Thoracic aorta (tissue), 2 donors: Measurements from ENCODE around the gene SEMA4G. TPM values are rescaled to one million over a fixed set of nuclear protein-coding genes. Genes with fewer than 3 reads are reported as not detected.

Source experiments
- ATAC-seq: fragments of 150-250 bp; one replicate; pipeline ENCODE4 v1.8.0; 2017; ENCODE audit warnings: low read depth; ENCODE audit not compliant: insufficient number of reproducible peaks, low FRiP score
- DNase-seq: peaks from one replicate; pipeline ENCODE4 v3.0.0-alpha.2; 2020; ENCODE audit warnings: low spot score
- H3K27ac ChIP-seq, 2 donors: fragments of 200-600 bp; sonication (generic); 1 replicate in 1 of 2; 2 replicates in 1 of 2; pipeline ENCODE4 v1.5.1; 2016; ENCODE audit warnings: mild to moderate bottlenecking in 2 of 2, moderate library complexity in 2 of 2
- H3K27me3 ChIP-seq: fragments of 200-600 bp; sonication (generic); replicated peaks from 2 replicates; pipeline ENCODE4 v1.6.0; 2016; ENCODE audit warnings: mild to moderate bottlenecking; ENCODE audit not compliant: insufficient read depth
- H3K36me3 ChIP-seq: fragments of 200-600 bp; sonication (generic); one replicate; pipeline ENCODE4 v1.5.1; 2016
- H3K4me1 ChIP-seq, 2 donors: fragments of 200-600 bp; sonication (generic); 1 replicate in 1 of 2; 2 replicates in 1 of 2; pipeline versions ENCODE4 v1.5.1 to v1.6.0; 2016; ENCODE audit warnings: low read depth in 2 of 2, mild to moderate bottlenecking in 1 of 2; ENCODE audit not compliant: control insufficient read depth in 1 of 2
- H3K4me3 ChIP-seq: fragments of 200-600 bp; sonication (generic); 2 replicates; pipeline ENCODE4 v1.5.1; 2016; ENCODE audit warnings: mild to moderate bottlenecking
- H3K9me3 ChIP-seq: fragments of 200-600 bp; sonication (generic); 2 replicates; pipeline ENCODE4 v1.5.1; 2016
- total RNA-seq, 2 donors: library from RNA; depleted of rRNA; stranded (reverse); fragments of >200 nt; gene quantifications; one replicate each; pipeline versions ENCODE4 v1.1.0 to v1.2.3, GENCODE V29; 2016
- TF ChIP-seq, protein P1 (sequence below): fragments of 200-600 bp; sonication (generic); IDR thresholded peaks from one replicate; pipeline ENCODE4 v1.5.1; 2019; ENCODE audit warnings: antibody characterized with exemption

Gene SEMA4G
- total RNA-seq, 2 donors from 2014 or later = 3.5 to 4.3 TPM

GRCh38 chr10:100998991-100999741 is 29.9 kb downstream of the SEMA4G start:
- TF ChIP-seq, protein P1, sequence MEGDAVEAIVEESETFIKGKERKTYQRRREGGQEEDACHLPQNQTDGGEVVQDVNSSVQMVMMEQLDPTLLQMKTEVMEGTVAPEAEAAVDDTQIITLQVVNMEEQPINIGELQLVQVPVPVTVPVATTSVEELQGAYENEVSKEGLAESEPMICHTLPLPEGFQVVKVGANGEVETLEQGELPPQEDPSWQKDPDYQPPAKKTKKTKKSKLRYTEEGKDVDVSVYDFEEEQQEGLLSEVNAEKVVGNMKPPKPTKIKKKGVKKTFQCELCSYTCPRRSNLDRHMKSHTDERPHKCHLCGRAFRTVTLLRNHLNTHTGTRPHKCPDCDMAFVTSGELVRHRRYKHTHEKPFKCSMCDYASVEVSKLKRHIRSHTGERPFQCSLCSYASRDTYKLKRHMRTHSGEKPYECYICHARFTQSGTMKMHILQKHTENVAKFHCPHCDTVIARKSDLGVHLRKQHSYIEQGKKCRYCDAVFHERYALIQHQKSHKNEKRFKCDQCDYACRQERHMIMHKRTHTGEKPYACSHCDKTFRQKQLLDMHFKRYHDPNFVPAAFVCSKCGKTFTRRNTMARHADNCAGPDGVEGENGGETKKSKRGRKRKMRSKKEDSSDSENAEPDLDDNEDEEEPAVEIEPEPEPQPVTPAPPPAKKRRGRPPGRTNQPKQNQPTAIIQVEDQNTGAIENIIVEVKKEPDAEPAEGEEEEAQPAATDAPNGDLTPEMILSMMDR = peak; percentile 98
- Histone ChIP-seq H3K4me3 (peak overlapping the region; percentile 87), H3K27me3 (no peaks in the 10 kb centered on the region), H3K9me3 (no peaks in the 10 kb centered on the region), H3K27ac (peak overlapping the region; percentile 97 to 98), H3K4me1 (peaks cover 20 to 49% of the 10 kb centered on the region in 2 donors), H3K36me3 (peaks cover 8% of the 10 kb centered on the region)
- no peak for DNase-seq
- ATAC-seq = peak; percentile 35

GRCh38 chr10:100999742-101000126 is 30.4 kb downstream of the SEMA4G start, which contains the start of gene LZTS2:
LZTS2 (plus strand) TSS chr10:100999808; CDS start chr10:101002539, 2,731 bp downstream.
- Histone ChIP-seq H3K27ac (peak within 1 kb of the TSS; percentile 97 to 98), H3K4me3 (peak within 1 kb of the TSS; percentile 87), H3K9me3 (no peaks in the 10 kb centered on the region), H3K4me1 (peaks cover 20 to 49% of the 10 kb centered on the region in 2 donors), H3K36me3 (peaks cover 8% of the 10 kb centered on the region), H3K27me3 (no peaks in the 10 kb centered on the region)
- ATAC-seq (peak; percentile 23), DNase-seq (no peak)
- TF ChIP-seq, protein P1 = no peak

GRCh38 chr10:101000127-101000914 is 31.0 kb downstream of the SEMA4G start:
- Histone ChIP-seq H3K27ac (peak overlapping the region; percentile 97 to 98), H3K4me1 (peaks cover 20 to 54% of the 10 kb centered on the region in 2 donors), H3K27me3 (no peaks in the 10 kb centered on the region), H3K9me3 (no peaks in the 10 kb centered on the region), H3K4me3 (peak overlapping the region; percentile 87), H3K36me3 (peaks cover 11% of the 10 kb centered on the region)
- no peak for DNase-seq
- no peak for ATAC-seq
- TF ChIP-seq, protein P1 = no peak

- Histone ChIP-seq H3K27me3 (no peaks in the 10 kb centered on the region), H3K4me3 (peak overlapping the region; percentile 87), H3K4me1 (peaks cover 20 to 55% of the 10 kb centered on the region in 2 donors), H3K9me3 (no peaks in the 10 kb centered on the region), H3K36me3 (peaks cover 15% of the 10 kb centered on the region), H3K27ac (peak overlapping the region; percentile 97 to 98)
- TF ChIP-seq, protein P1 = no peak
- DNase-seq (peak; percentile 85), ATAC-seq (no peak)
Observed at GRCh38 chr10:101000915-101001658, 31.8 kb downstream of the SEMA4G start.
